ENCODE results near the gene STKLD1.
"Not testable (repeated sequence)": the region's sequence is repeated elsewhere in the genome, so short reads cannot be mapped to it uniquely, and the experiment has no call there.

STKLD1 gene

GRCh38 chr9:133366435-133366834 is 9.7 kb upstream of the STKLD1 start:
- no peak for DNase-seq

GRCh38 chr9:133367221-133367620 is 8.9 kb upstream of the STKLD1 start:
- no peak for DNase-seq

GRCh38 chr9:133367778-133368177 is 8.4 kb upstream of the STKLD1 start:
- DNase-seq = no peak

- no peak for DNase-seq
Measured at GRCh38 chr9:133368249-133368881, 7.8 kb upstream of the STKLD1 start.

GRCh38 chr9:133369422-133369821 is 6.7 kb upstream of the STKLD1 start:
- DNase-seq = no peak

- no peak for DNase-seq
Measured at GRCh38 chr9:133369933-133370332, 6.2 kb upstream of the STKLD1 start.

GRCh38 chr9:133370685-133371084 is 5.5 kb upstream of the STKLD1 start:
- peak in 3 of 6 experiments; percentile 42 to 56 (median 44) for DNase-seq

- DNase-seq = peak; percentile 48 to 78 (median 64)
Measured at GRCh38 chr9:133371261-133371711, 4.9 kb upstream of the STKLD1 start.

GRCh38 chr9:133372144-133372543 is 4.0 kb upstream of the STKLD1 start:
- no peak for DNase-seq

GRCh38 chr9:133374612-133375115 is 1.5 kb upstream of the STKLD1 start:
- DNase-seq = no peak

GRCh38 chr9:133375116-133375723 is 946 bp upstream of the STKLD1 start:
- peak in 1 of 6 experiments; percentile 27 for DNase-seq

- not testable (repeated sequence) for DNase-seq
Measured at GRCh38 chr9:133377280-133377679, 1.1 kb downstream of the STKLD1 start.

- DNase-seq = no peak
Measured at GRCh38 chr9:133377721-133378216, 1.6 kb downstream of the STKLD1 start.

- DNase-seq = no peak
Measured at GRCh38 chr9:133378408-133378962, 2.3 kb downstream of the STKLD1 start.

- DNase-seq = no peak
Measured at GRCh38 chr9:133379153-133380086, 3.3 kb downstream of the STKLD1 start.

GRCh38 chr9:133380734-133381133 is 4.6 kb downstream of the STKLD1 start:
- DNase-seq = no peak

- DNase-seq = no peak
Measured at GRCh38 chr9:133382507-133383141, 6.5 kb downstream of the STKLD1 start.

- DNase-seq = no peak
Measured at GRCh38 chr9:133383438-133383837, 7.3 kb downstream of the STKLD1 start.

GRCh38 chr9:133384736-133385321 is 8.7 kb downstream of the STKLD1 start:
- DNase-seq = no peak

- no peak for DNase-seq
Measured at GRCh38 chr9:133385452-133385851, 9.3 kb downstream of the STKLD1 start.

- no peak for DNase-seq
Measured at GRCh38 chr9:133386338-133386737, 10.2 kb downstream of the STKLD1 start.

GRCh38 chr9:133387680-133388079 is 11.5 kb downstream of the STKLD1 start:
- no peak for DNase-seq
